DMS 273 (cell line): ENCODE data around the gene DEF6.

Experiments used
- DNase-seq: peaks from one replicate; lab custom pipeline; 2025; ENCODE audit not compliant: unreplicated experiment; lab: John Stamatoyannopoulos, UW

Gene DEF6

GRCh38 chr6:35342258-35343091, 44.9 kb downstream of the DEF6 start, which contains the start of gene PPARD:
TSS of gene PPARD (plus strand) at chr6:35342558. CDS start at chr6:35411088, 68,530 bp downstream.
- peak; percentile 99 for DNase-seq

GRCh38 chr6:35343092-35343834, 45.6 kb downstream of the DEF6 start:
- DNase-seq: peak; percentile 59

DNA sequence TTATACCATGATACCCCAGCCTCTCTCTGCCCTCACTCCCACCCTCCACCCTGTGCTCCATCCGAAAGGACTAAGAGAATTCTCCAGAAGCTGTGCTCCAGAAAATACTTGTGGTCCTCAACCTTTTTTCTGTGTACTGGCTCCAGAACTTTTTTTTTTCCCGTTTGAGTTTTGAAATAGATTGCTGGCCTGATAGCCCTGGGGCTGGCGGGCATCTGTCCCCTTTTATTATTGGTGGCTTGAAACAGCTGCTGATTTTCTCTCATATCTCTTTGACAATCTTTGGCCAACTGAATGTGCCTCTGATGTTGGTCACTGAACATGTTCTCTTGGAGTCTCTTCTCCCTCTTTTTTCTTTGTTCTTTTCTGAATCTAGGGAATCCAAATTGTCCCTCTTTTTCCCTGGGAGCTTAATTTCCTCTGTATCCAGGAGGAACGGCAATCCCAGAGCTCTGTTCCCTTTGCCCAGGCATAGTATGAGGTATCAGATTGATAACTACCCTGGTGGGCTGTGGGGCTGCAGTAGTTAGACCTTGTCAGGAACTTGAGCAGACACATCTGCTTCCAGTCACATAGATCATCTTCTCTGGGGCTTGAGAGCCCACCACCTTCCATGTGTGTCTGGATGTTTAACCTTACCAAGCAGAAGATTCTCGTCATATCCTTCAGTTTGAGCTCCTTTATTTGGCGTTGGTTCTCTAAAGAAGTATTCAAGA, 46.4 kb downstream of the DEF6 start:
- peak; percentile 56 for DNase-seq

DNA sequence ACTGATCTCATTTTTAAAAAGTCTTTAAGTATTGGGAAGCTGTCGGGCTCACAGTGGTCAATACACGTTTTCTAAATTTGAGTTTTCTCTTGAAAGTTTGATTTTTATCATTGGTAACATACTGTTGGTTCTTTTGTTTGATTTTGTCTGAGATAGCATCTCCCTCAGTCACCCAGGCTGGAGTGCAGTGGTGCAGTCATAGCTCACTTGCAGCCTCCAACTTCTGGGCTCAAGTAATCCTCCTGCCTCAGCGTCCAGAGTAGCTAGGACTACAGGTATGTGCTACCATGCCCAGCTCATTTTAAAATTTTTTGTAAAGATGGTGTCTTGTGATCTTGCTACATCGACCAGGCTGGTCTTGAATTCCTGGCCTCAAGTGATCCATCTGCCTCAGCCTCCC, 53.8 kb downstream of the DEF6 start:
- no peak for DNase-seq

DNA sequence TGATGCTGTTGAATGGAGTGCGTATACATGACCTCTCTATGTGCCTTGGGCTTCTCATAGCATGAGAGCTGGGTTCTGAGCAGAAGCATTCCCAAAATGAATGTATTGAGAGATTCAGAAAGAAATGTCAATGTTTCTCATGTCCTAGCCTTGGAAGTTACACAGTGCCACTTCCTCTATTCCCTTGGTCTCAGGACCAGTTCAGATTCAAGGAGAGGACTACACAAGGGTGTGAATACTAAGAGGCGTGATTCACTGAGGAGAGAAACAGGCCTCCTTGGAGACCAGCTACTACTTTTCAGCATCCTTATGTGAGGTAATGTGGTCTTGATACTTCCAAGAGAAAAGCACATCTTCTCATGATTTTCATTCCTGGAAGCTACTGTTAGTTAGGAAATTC, 55.1 kb downstream of the DEF6 start:
- no peak for DNase-seq

- DNase-seq: no peak
Measured at GRCh38 chr6:35354361-35355135, 56.9 kb downstream of the DEF6 start.

DNA sequence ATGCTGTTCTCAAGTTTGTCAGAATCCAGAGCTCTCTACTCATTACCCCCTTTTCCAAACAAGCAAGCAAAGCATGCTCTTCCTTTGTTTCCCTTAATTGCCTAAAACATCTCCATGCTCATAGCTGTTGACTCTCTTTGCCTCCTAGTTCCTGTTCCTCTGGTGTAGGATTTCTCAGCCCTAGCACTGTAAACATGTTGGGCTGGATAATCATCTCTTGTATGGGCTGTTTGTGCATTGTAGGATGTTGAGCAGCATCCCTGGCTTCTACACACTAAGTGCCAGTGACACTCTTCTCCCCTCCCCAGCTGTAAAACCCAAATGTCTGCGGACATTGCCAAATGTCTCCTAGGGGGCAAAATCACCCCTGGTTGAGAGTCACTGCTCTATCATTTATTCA, 58.8 kb downstream of the DEF6 start:
- DNase-seq: no peak

DNA sequence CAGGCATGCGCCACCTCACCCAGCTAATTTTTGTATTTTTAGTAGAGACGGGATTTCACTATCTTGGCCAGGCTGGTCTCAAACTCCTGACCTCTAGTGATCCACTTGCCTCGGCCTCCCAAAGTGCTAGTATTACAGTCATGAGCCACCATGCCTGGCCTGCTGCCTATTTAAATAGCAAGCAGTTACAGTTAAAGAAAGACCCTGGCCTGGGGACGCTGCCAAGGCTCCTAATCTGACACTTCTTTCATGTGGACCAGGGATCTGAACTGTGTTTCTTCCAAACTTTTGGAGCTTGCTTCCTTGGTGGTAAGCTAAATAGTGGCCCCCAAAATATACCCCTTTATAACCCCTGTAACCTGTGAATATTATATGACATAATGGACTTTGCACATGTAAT, 60.1 kb downstream of the DEF6 start:
- no peak for DNase-seq

GRCh38 chr6:35358086-35358485, 60.5 kb downstream of the DEF6 start:
- no peak for DNase-seq

DNA sequence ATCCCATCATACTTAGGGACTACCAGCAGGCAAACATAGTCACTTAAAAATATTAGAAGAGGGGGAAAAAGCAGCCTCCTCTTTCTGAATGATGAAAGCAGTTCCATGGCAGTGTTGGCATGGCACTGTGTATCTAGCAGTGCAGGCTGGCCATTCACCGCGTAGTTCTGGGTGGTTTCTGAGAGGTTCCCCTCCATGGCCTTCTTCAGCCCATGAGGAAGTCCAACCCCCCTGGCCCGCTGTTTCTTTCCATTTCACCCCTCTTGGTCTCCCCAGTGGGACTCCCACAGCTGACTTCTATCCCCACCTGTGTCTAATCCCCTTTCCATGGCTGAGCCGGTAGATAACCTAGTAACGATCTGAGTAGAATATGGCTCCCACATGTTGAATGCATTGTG, 61.7 kb downstream of the DEF6 start:
- no peak for DNase-seq

DNA sequence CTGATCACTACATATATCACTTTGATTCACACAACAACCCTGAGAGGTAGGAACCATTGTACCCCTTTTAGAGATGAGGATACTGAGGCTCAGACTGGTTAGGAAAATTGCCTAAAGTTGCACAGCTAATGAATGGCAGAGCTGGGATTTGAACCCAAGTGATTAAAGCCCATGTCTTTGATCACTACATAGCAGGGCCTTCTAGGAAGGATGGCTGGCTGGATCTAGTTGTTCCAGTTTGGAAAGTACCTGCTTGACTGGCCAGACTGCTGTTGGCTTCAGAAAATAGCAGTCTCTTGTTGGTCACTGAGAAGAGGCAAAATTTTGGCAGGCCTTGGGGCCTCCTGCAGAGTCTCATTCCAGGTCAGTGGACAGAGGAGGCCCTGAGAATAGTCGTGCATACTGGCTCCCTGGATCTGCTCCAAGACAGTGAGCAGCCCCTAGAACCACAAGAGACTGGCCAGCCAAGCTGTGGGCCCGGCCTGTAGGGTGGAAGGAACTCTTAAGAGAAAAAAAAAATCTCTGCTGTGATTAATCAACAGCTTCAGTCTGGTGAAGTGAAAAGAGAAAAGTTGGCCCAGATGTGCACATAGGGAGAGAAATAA, 62.2 kb downstream of the DEF6 start:
- DNase-seq: peak; percentile 57

- peak; percentile 83 for DNase-seq
Measured at GRCh38 chr6:35360349-35361138, 62.9 kb downstream of the DEF6 start.

DNA sequence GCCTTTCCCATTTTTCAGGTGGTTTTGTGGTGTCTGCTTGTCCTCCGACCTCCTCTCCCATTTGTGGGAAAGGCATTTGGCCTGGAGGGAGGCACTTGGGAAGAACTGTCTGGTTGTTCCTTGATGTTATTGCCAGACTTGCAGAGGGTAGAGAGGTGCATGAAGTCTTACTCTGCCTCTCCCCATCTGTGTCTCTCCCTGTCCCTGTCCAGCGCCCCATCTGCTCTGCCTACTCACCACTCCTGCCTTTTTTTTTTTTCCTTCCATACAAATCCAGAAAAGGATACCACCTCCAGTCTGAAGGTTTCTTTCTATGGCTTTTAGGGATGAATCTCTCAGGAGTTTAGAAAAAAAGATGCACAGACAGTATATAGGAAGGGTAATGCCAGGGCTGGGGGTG, 64.6 kb downstream of the DEF6 start:
- peak; percentile 45 for DNase-seq

DNA sequence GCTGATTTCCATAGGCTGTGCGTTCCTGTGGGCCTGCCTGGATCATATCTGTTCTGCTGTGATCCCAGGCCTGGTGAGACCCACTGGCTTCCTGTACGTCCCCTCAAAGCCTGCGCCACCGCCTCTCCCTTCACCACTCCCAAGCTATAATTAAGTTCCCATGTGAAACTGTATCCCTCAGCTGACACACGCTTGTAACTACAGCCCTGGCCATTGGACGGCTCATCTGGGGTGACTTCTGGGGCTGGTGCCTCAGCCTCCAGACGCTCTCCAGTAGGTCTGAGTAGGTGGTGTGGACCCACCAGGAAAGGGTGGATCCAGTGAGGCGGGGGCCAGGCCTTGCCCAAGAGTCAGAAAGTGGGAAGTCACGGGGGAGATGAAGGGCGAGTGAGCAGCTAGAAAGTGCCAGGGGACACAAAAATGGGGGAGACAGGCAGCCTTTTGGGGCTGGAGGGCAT, 65.7 kb downstream of the DEF6 start:
- peak; percentile 40 for DNase-seq

DNA sequence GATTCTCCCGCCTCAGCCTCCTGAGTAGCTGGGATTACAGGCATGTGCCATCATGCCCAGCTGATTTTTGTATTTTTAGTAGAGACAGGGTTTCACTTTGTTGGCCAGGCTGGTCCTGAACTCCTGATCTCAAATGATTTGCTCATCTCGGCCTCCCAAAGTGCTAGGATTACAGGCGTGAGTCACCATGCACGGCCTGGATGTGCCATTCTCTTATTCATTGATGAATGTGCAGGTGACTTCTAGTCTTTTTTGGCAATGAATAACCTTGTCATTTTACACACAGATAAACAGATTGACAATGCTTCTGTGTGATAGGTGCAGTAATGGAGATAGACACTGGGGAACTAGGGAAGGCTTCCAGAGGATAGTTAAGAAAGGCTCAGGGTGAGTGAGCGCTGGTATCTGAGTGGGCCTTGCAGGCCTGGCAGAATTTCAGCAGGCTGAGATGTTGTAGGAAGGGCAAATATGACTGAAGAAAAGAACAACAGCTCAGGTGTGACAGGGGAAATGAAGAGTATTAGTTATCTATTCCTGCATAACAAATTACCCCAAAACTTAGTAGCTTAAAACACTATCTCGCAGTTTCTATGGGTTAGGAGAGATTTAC, 68.1 kb downstream of the DEF6 start:
- no peak for DNase-seq

GRCh38 chr6:35366204-35366596, 68.6 kb downstream of the DEF6 start:
- no peak for DNase-seq

DNA sequence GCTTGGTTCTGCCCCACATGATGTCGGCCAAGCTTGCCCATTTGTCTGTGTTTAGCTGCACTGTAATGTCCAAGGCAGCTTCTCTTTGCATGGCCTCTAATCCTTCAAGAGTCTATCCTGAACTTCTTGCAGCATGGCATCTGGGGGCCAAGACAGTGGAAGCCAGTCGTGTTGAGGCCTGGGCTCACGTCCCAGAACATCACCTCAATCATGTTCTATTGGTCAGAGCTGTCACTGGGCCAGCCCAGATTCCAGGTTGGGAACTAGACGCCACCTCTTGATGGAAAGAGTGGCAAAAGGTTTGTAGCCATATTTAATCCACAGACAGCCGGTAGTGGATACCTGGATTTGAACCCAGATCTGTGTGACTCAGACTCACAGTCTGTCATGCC, 70.0 kb downstream of the DEF6 start:
- DNase-seq: no peak

- no peak for DNase-seq
Measured at GRCh38 chr6:35368038-35368887, 70.6 kb downstream of the DEF6 start.
